SIG-M5 treated with dmso at 0.1 percent for 504 hours (cell line): Measurements from ENCODE around the gene PARP11.

Experiments
- DNase-seq: peaks from one replicate; lab custom pipeline; 2025; ENCODE audit not compliant: unreplicated experiment; lab: John Stamatoyannopoulos, UW

PARP11 gene

DNA sequence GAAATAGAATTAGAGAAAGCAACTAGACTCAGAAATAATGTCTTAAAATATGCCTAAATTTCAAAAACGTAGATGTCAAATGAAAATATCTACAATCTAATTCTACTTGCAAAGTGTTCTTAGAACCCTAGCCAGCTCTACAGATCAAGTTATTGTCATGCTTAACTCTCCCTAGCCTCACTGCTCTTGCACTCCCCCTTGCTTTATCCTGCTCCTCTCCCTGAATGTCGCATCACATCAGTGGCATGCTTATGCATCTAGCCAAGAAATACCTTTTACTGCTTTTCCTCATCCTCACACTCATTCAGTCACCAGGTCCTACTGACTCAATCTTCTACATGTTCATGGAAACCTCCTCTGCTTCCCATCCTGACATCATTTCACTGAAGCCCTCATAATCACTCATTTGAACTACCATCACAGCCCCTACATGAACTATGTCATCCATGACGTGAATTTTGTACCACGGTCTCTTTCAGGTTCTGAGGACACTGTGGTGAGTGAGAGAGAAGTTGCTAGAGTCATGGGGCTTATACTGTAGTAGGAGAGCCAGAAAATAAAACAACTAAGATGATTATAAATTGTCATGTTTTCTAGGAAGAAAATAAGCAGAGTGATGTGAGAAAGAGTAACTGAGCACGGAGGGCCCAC lies 97.7 kb downstream of the PARP11 start:
- DNase-seq, result no peak

DNA sequence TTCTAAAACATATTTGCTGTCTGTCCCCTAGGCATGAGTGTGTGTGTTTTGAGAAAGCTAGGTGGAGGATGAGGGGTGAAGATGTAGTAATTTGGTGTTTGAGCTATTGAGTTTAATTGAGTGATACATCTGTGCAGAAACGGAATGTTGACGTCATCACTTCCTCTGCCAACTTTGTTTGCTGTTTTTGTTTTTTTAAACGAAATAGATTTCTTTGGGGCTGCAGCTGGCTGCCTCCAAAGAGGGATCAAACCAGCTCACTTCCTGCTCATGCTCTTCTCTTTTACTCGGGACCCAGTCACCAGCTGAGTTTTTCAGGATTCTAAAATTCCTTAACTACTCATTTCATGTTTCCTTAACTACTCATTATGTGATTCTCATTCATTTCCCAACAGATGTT lies 100.8 kb downstream of the PARP11 start:
- DNase-seq, result no peak

DNA sequence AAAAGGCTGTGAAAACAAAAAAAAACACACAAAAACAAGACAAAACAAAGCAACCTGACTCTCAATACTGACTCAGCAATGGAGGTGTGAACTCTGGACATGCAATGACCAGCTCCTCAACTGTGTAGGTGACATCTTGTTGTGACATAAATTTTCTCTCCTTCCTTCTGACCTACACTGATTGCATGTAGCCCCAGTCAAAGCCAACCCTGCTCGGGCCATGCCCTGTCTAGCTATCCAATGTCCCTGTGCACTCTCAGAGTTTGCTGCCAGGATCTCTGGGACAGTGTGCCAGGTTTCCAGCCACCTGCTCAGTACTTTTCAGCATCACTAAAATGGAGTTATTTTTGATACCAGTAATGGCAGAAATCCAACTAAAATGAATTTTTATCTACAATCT lies 101.3 kb downstream of the PARP11 start:
- DNase-seq, result no peak

- DNase-seq, result no peak
Measured at GRCh38 chr12:3770891-3771290, 102.3 kb downstream of the PARP11 start.

DNA sequence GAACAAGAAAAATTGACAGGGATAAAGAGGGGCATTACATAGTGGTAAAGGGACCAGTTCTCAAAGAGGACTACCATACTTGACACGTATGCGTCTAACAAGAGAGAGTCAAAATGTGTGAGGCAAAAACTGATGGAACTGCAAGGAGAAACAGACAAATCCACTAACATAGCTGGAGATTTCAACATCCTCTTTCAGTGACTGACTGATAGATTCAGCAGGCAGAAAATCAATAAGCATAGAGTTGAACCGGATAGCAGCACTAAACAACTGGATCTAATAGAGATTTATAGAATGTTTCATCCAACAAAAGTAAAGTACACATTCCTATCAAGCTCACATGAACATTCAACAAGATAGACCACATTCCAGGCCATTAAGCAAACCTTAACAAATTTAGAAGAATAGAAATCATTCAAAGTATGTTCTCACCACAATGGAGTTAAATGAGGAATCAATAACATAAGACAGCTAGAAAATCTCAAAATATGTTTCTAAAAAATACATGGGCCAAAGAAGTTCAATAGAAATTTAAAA lies 104.2 kb downstream of the PARP11 start:
- no peak for DNase-seq

GRCh38 chr12:3761116-3761735 lies 112.0 kb downstream of the PARP11 start:
- DNase-seq, result no peak

- no peak for DNase-seq
Measured at GRCh38 chr12:3759878-3760277, 113.3 kb downstream of the PARP11 start.
